ENCODE results near the gene EYS. TPM values are rescaled to one million over a fixed set of nuclear protein-coding genes. Genes with fewer than 3 reads are reported as not detected.

Gene EYS
- polyA plus RNA-seq, 1 of the 3 experiments (the other 2 are of a cell fraction): 0.05 TPM

DNA sequence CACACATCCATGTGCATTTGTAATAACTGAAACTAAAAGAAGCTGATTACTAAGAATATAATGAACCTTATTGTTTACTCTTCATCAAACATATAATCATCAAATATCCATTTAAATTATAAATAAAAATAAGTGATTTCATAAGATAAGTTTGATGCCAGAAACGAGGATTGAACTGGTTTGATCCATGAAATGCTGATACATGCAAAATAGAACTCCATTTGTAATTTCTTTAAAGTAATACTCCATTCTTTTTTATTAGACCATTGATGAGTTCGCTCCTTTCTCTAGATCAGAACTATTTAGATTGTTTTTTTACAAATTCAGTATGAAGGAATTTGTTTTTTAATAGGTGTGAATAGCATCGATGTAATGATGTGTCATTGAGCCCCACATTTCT lies 57.6 kb downstream of the EYS start:
- no peak overlapping the region for H2AFZ ChIP-seq (ENCODE audit: low read depth)
- 26% methylated on average over 3 of the region's 3 CpGs for WGBS (ENCODE audit: low lambda C conversion rate)
- H3K9ac ChIP-seq: no peak overlapping the region
- no peak overlapping the region for H3K4me3 ChIP-seq (ENCODE audit: low read depth in 2 of 2, low read length in 1 of 2)
- no peaks in the 10 kb centered on the region for H3K36me3 ChIP-seq (replicated peaks in 1 of 2; ENCODE audit: control insufficient read depth in 1 of 2, insufficient read depth in 2 of 2, low read length in 1 of 2)
- no peaks in the 10 kb centered on the region for H3K9me2 ChIP-seq
- no peaks in the 10 kb centered on the region for H3K9me3 ChIP-seq
- H4K20me1 ChIP-seq (ENCODE audit: insufficient read depth): no peaks in the 10 kb centered on the region
- no peaks in the 10 kb centered on the region; a peak in 1 of 4 replicates for H3K4me1 ChIP-seq (ENCODE audit: control insufficient read depth in 1 of 2, insufficient read depth in 2 of 2, low read depth in 1 of 2, low read length in 1 of 2)
- H3K79me2 ChIP-seq (ENCODE audit: insufficient read depth): no peaks in the 10 kb centered on the region
- H3K27me3 ChIP-seq (ENCODE audit: insufficient read depth): no peaks in the 10 kb centered on the region
- TF ChIP-seq FOXM1 (IDR thresholded peaks at IDR 0.05; ENCODE audit: low read depth): no peak
- TF ChIP-seq NRF1 (IDR thresholded peaks at IDR 0.05; ENCODE audit: low read depth, low read length): no peak
- TF ChIP-seq, protein P1, sequence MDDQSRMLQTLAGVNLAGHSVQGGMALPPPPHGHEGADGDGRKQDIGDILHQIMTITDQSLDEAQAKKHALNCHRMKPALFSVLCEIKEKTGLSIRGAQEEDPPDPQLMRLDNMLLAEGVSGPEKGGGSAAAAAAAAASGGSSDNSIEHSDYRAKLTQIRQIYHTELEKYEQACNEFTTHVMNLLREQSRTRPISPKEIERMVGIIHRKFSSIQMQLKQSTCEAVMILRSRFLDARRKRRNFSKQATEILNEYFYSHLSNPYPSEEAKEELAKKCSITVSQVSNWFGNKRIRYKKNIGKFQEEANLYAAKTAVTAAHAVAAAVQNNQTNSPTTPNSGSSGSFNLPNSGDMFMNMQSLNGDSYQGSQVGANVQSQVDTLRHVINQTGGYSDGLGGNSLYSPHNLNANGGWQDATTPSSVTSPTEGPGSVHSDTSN (IDR thresholded peaks at IDR 0.05): no peak
- no peak for TF ChIP-seq ELF1 (IDR thresholded peaks at IDR 0.05)
- TF ChIP-seq TEAD4 (IDR thresholded peaks at IDR 0.05; ENCODE audit: borderline replicate concordance, insufficient read depth): no peak
- TF ChIP-seq CHD2 (IDR thresholded peaks at IDR 0.05; ENCODE audit: low read length, partially characterized antibody): no peak
- TF ChIP-seq MEF2A (IDR thresholded peaks at IDR 0.05; ENCODE audit: borderline replicate concordance, low read depth): no peak
- TF ChIP-seq NFIC (IDR thresholded peaks at IDR 0.05; ENCODE audit: borderline replicate concordance): no peak
- TF ChIP-seq, protein P2, sequence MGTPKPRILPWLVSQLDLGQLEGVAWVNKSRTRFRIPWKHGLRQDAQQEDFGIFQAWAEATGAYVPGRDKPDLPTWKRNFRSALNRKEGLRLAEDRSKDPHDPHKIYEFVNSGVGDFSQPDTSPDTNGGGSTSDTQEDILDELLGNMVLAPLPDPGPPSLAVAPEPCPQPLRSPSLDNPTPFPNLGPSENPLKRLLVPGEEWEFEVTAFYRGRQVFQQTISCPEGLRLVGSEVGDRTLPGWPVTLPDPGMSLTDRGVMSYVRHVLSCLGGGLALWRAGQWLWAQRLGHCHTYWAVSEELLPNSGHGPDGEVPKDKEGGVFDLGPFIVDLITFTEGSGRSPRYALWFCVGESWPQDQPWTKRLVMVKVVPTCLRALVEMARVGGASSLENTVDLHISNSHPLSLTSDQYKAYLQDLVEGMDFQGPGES (IDR thresholded peaks at IDR 0.05; ENCODE audit: low read depth, low read length): no peak
- TF ChIP-seq, protein P3, sequence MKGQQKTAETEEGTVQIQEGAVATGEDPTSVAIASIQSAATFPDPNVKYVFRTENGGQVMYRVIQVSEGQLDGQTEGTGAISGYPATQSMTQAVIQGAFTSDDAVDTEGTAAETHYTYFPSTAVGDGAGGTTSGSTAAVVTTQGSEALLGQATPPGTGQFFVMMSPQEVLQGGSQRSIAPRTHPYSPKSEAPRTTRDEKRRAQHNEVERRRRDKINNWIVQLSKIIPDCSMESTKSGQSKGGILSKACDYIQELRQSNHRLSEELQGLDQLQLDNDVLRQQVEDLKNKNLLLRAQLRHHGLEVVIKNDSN (IDR thresholded peaks at IDR 0.05; ENCODE audit: borderline replicate concordance, low read depth): no peak
- TF ChIP-seq TAF1 (IDR thresholded peaks at IDR 0.05; ENCODE audit: borderline replicate concordance, low read depth, low read length): no peak
- no peak for TF ChIP-seq YY1 (IDR thresholded peaks at IDR 0.05; ENCODE audit: low read depth)
- DNase-seq: no peak
- H3K27ac ChIP-seq (ENCODE audit: low read depth in 2 of 2, low read length in 1 of 2): no peak overlapping the region
- CTCF ChIA-PET: no interaction called here
- POLR2A ChIA-PET: no interaction called here
- H3F3A ChIP-seq (replicated peaks; ENCODE audit: insufficient read depth): no peaks in the 10 kb centered on the region
- H3K4me2 ChIP-seq: no peak overlapping the region

DNA sequence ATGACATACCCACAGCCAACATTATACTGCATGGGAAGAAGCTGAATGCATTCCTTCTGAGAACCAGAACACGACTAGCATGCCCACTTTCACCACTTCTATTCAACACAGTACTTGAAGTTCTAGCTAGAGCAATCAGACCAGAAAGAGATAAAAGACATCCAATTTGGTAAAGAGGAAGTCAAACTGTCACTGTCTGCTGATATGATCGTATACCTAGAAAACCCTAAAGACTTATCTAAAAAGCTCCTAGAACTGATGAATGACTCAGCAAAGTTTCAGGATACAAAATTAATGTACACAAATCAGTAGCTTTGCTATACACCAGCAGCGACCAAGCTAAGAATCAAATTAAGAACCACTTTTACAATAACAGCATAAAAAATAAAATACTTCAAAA lies 60.5 kb downstream of the EYS start:
- H3K4me3 ChIP-seq (ENCODE audit: low read depth in 2 of 2, low read length in 1 of 2): no peak overlapping the region
- CTCF ChIA-PET: no interaction called here
- POLR2A ChIA-PET: no interaction called here
- no peak for TF ChIP-seq JUND (IDR thresholded peaks at IDR 0.05)
- no peak for TF ChIP-seq GATA2 (CRISPR knock-in tag; IDR thresholded peaks at IDR 0.05)
- no peak for TF ChIP-seq RCOR1 (IDR thresholded peaks at IDR 0.05; ENCODE audit: low read length)
- no peak for TF ChIP-seq SIN3A (IDR thresholded peaks at IDR 0.05; ENCODE audit: borderline replicate concordance, low read depth, low read length)
- no peak for TF ChIP-seq GABPA (IDR thresholded peaks at IDR 0.05; ENCODE audit: low read depth)
- TF ChIP-seq ELF1 (IDR thresholded peaks at IDR 0.05): no peak
- TF ChIP-seq, protein P4, sequence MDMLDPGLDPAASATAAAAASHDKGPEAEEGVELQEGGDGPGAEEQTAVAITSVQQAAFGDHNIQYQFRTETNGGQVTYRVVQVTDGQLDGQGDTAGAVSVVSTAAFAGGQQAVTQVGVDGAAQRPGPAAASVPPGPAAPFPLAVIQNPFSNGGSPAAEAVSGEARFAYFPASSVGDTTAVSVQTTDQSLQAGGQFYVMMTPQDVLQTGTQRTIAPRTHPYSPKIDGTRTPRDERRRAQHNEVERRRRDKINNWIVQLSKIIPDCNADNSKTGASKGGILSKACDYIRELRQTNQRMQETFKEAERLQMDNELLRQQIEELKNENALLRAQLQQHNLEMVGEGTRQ (IDR thresholded peaks at IDR 0.05; ENCODE audit: borderline replicate concordance, low read depth, low read length): no peak
- no peak for TF ChIP-seq RXRA (IDR thresholded peaks at IDR 0.05; ENCODE audit: borderline replicate concordance, low read depth)
- TF ChIP-seq, protein P2 (IDR thresholded peaks at IDR 0.05; ENCODE audit: low read depth, low read length): no peak
- TF ChIP-seq CHD2 (IDR thresholded peaks at IDR 0.05; ENCODE audit: low read length, partially characterized antibody): no peak
- TF ChIP-seq RFX5 (IDR thresholded peaks at IDR 0.05; ENCODE audit: low read length): no peak
- no peak for TF ChIP-seq SMC3 (IDR thresholded peaks at IDR 0.05; ENCODE audit: low read depth, low read length)
- TF ChIP-seq MXI1 (IDR thresholded peaks at IDR 0.05; ENCODE audit: low read depth, low read length): no peak
- no peak for TF ChIP-seq EP300 (IDR thresholded peaks at IDR 0.05; ENCODE audit: borderline replicate concordance in 1 of 2, low read depth in 1 of 2, low read length in 1 of 2)

More for the DNA sequence above, 60.5 kb downstream of the EYS start:
- H4K20me1 ChIP-seq (ENCODE audit: insufficient read depth): no peaks in the 10 kb centered on the region
- H3F3A ChIP-seq (replicated peaks; ENCODE audit: insufficient read depth): no peaks in the 10 kb centered on the region
- H3K27me3 ChIP-seq (ENCODE audit: insufficient read depth): no peaks in the 10 kb centered on the region
- H2AFZ ChIP-seq (ENCODE audit: low read depth): no peak overlapping the region
- H3K36me3 ChIP-seq (replicated peaks in 1 of 2; ENCODE audit: control insufficient read depth in 1 of 2, insufficient read depth in 2 of 2, low read length in 1 of 2): no peaks in the 10 kb centered on the region
- H3K27ac ChIP-seq (ENCODE audit: low read depth in 2 of 2, low read length in 1 of 2): no peak overlapping the region
- 50% methylated on average over 3 of the region's 3 CpGs for WGBS (ENCODE audit: low lambda C conversion rate)
- no peak overlapping the region for H3K4me2 ChIP-seq
- H3K9ac ChIP-seq: no peak overlapping the region
- no peak for DNase-seq
- no peaks in the 10 kb centered on the region for H3K9me3 ChIP-seq
- no peaks in the 10 kb centered on the region for H3K9me2 ChIP-seq
- no peaks in the 10 kb centered on the region for H3K79me2 ChIP-seq (ENCODE audit: insufficient read depth)
- no peaks in the 10 kb centered on the region; a peak in 1 of 4 replicates for H3K4me1 ChIP-seq (ENCODE audit: control insufficient read depth in 1 of 2, insufficient read depth in 2 of 2, low read depth in 1 of 2, low read length in 1 of 2)

Data from SK-N-SH (cell line).